GM23248 (cell line): Measurements from ENCODE around the gene KLC1.

Source experiments
- EZH2 ChIP-seq: fragments of 200-600 bp; sonication (generic); IDR thresholded peaks from 2 replicates; pipeline ENCODE4 v1.6.1; 2018; ENCODE audit warnings: antibody characterized with exemption, mild to moderate bottlenecking; ENCODE audit not compliant: insufficient read depth, poor library complexity, severe bottlenecking
- EZH2phosphoT487 ChIP-seq: fragments of 200-600 bp; sonication (generic); IDR thresholded peaks from 2 replicates; pipeline ENCODE4 v1.6.1; 2018; ENCODE audit warnings: antibody characterized with exemption, moderate library complexity, mild to moderate bottlenecking, low read depth; ENCODE audit not compliant: insufficient read depth

GRCh38 chr14:103743691-103744090 is 114.7 kb downstream of the KLC1 start:
- TF ChIP-seq EZH2phosphoT487, result no peak
- TF ChIP-seq EZH2, result no peak
